Liver (tissue), 9 donors: ENCODE results near the gene HTRA1. TPM values are rescaled to one million over a fixed set of nuclear protein-coding genes. Genes with fewer than 3 reads are reported as not detected.

Experiments used
- DNase-seq: peaks from one replicate; pipeline ENCODE4 v3.0.0-alpha.2; 2017; ENCODE audit warnings: low spot score
- H3K27ac ChIP-seq, 2 donors: one replicate each; pipeline ENCODE4 v1.7.0; 2013; ENCODE audit warnings: inconsistent platforms in 2 of 2, low read length in 2 of 2, control low read depth in 1 of 2, low read depth in 1 of 2, mild to moderate bottlenecking in 1 of 2
- H3K27me3 ChIP-seq, 4 donors: one replicate each; pipeline versions ENCODE4 v1.6.1 to v1.7.0; 2013; ENCODE audit warnings: low read length in 3 of 4, inconsistent platforms in 1 of 4, mild to moderate bottlenecking in 1 of 4, moderate library complexity in 1 of 4; ENCODE audit not compliant: control insufficient read depth in 4 of 4, insufficient read depth in 4 of 4
- H3K36me3 ChIP-seq, 4 donors: one replicate each; pipeline versions ENCODE4 v1.6.1 to v1.7.0; 2013; ENCODE audit warnings: low read length in 3 of 4, mild to moderate bottlenecking in 3 of 4, low read depth in 1 of 4, moderate library complexity in 1 of 4; ENCODE audit not compliant: control insufficient read depth in 4 of 4, insufficient read depth in 3 of 4
- H3K4me1 ChIP-seq, 4 donors: one replicate each; pipeline versions ENCODE4 v1.6.1 to v1.7.0; 2013; ENCODE audit warnings: low read length in 3 of 4, mild to moderate bottlenecking in 3 of 4, moderate library complexity in 1 of 4; ENCODE audit not compliant: control insufficient read depth in 4 of 4, insufficient read depth in 4 of 4
- H3K4me3 ChIP-seq, 3 donors: one replicate each; pipeline versions ENCODE4 v1.6.1 to v1.7.0; 2013; ENCODE audit warnings: low read length in 3 of 3, control low read depth in 1 of 3, low read depth in 1 of 3, mild to moderate bottlenecking in 1 of 3
- H3K9ac ChIP-seq, 2 donors: one replicate each; pipeline ENCODE4 v1.7.0; 2013; ENCODE audit warnings: low read length in 2 of 2, mild to moderate bottlenecking in 2 of 2, moderate library complexity in 2 of 2, control low read depth in 1 of 2, low read depth in 1 of 2
- H3K9me3 ChIP-seq, 4 donors: one replicate each; pipeline versions ENCODE4 v1.6.1 to v1.7.0; 2013; ENCODE audit warnings: low read length in 3 of 4; ENCODE audit not compliant: control insufficient read depth in 4 of 4
- EGR1 ChIP-seq, 2 donors: IDR thresholded peaks; 2 replicates each; pipeline ENCODE4 v1.6.1; 2016 to 2018; ENCODE audit warnings: antibody characterized with exemption in 2 of 2, low read depth in 2 of 2
- FOXA1 ChIP-seq: IDR thresholded peaks from 2 replicates; pipeline ENCODE4 v1.6.1; 2016; ENCODE audit warnings: antibody characterized with exemption
- FOXA2 ChIP-seq: IDR thresholded peaks from 2 replicates; pipeline ENCODE4 v1.6.1; 2016; ENCODE audit warnings: antibody characterized with exemption
- GABPA ChIP-seq, 2 donors: IDR thresholded peaks in 1 of 2; conservative IDR thresholded peaks in 1 of 2; 2 replicates each; pipeline ENCODE4 v1.6.1; 2016; ENCODE audit warnings: antibody characterized with exemption in 2 of 2, mild to moderate bottlenecking in 1 of 2, moderate library complexity in 1 of 2
- HNF4G ChIP-seq: IDR thresholded peaks from 2 replicates; pipeline ENCODE4 v1.6.1; 2016; ENCODE audit warnings: antibody characterized with exemption
- JUND ChIP-seq, 2 donors: IDR thresholded peaks; 2 replicates each; pipeline ENCODE4 v1.6.1; 2016; ENCODE audit warnings: antibody characterized with exemption in 2 of 2
- NR2F2 ChIP-seq: IDR thresholded peaks from 2 replicates; pipeline ENCODE4 v1.6.1; 2016; ENCODE audit warnings: antibody characterized with exemption
- RAD21 ChIP-seq, 2 donors: IDR thresholded peaks; 2 replicates each; pipeline ENCODE4 v1.6.1; 2016; ENCODE audit warnings: antibody characterized with exemption in 2 of 2, mild to moderate bottlenecking in 2 of 2
- RXRA ChIP-seq, 2 donors: IDR thresholded peaks; 2 replicates each; pipeline ENCODE4 v1.6.1; 2017 to 2018; ENCODE audit warnings: antibody characterized with exemption in 2 of 2, mild to moderate bottlenecking in 1 of 2
- SP1 ChIP-seq: IDR thresholded peaks from 2 replicates; pipeline ENCODE4 v1.6.1; 2018; ENCODE audit warnings: antibody characterized with exemption, mild to moderate bottlenecking
- YY1 ChIP-seq: IDR thresholded peaks from 2 replicates; pipeline ENCODE4 v1.6.1; 2016; ENCODE audit warnings: antibody characterized with exemption, mild to moderate bottlenecking
- WGBS: extraction: QIAGEN DNeasy Blood & Tissue Kit; methylation state at CpG from one replicate; pipeline ENCODE4 v1.1.7; 2013; 5-methylcytosine and 5-hydroxymethylcytosine counted together
- polyA plus RNA-seq, 2 donors: library from polyadenylated mRNA; stranded (reverse) in 1 of 2; unstranded in 1 of 2; fragments of 200-250 nt in 1 of 2; fragments of >200 nt in 1 of 2; fragmentation: Nextera tagmentation in 1 of 2; extraction: Ambion mirVana in 1 of 2; gene quantifications; one replicate each; pipeline versions ENCODE4 v1.2.1 to v1.2.3, GENCODE V29; 2013 to 2015
- total RNA-seq, 2 donors: library from RNA; depleted of rRNA; stranded (reverse); fragments of >200 nt; gene quantifications; one replicate each; pipeline ENCODE4 v1.2.3, GENCODE V29; 2014
- TF ChIP-seq, protein P1 (sequence below): IDR thresholded peaks from 2 replicates; pipeline ENCODE4 v1.6.1; 2016; ENCODE audit warnings: antibody characterized with exemption
- TF ChIP-seq, protein P2 (sequence below): fragments of 150-350 bp; IDR thresholded peaks from 2 replicates; pipeline ENCODE4 v1.5.1; 2017; ENCODE audit warnings: improper control_type of control experiment, low read depth, low read length; ENCODE audit not compliant: missing input control
- TF ChIP-seq, protein P3 (sequence below): IDR thresholded peaks from 2 replicates; pipeline ENCODE4 v1.6.1; 2016; ENCODE audit warnings: antibody characterized with exemption, mild to moderate bottlenecking
- TF ChIP-seq, protein P4 (sequence below): IDR thresholded peaks from 2 replicates; pipeline ENCODE4 v1.6.1; 2016; ENCODE audit warnings: antibody characterized with exemption
- donor health status: healthy.
- donor health status: healthy.
- donor health status: healthy.
- donor health status: healthy.
- donor health status: healthy.

Gene HTRA1
- total and polyA plus RNA-seq, 4 donors: 4.3 to 289 (median 72.1) TPM

DNA sequence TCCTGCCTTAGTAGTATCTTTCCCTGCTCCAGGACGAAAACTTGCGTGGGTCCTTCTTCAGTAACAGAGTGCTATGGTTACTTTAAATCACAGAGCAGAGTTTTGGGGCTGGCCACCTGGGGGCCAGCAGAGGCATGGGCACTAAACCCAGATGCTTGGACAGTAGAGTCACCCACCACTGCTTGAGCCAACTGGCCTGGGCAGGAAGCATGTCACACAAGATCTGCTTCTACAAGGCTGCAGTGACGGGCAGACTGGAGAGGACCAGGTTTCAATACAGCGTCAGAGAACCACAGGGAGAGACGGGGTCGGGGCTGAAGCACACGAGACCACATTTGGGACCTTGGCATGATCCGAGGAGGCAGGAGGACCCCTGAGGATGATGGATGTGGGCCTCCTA lies 84.9 kb downstream of the HTRA1 start:
- H3K36me3 ChIP-seq: no peaks in the 10 kb centered on the region
- no peak overlapping the region for H3K9ac ChIP-seq
- H3K27ac ChIP-seq: no peak overlapping the region
- no peaks in the 10 kb centered on the region for H3K27me3 ChIP-seq
- no peak for TF ChIP-seq SP1
- TF ChIP-seq, protein P1, sequence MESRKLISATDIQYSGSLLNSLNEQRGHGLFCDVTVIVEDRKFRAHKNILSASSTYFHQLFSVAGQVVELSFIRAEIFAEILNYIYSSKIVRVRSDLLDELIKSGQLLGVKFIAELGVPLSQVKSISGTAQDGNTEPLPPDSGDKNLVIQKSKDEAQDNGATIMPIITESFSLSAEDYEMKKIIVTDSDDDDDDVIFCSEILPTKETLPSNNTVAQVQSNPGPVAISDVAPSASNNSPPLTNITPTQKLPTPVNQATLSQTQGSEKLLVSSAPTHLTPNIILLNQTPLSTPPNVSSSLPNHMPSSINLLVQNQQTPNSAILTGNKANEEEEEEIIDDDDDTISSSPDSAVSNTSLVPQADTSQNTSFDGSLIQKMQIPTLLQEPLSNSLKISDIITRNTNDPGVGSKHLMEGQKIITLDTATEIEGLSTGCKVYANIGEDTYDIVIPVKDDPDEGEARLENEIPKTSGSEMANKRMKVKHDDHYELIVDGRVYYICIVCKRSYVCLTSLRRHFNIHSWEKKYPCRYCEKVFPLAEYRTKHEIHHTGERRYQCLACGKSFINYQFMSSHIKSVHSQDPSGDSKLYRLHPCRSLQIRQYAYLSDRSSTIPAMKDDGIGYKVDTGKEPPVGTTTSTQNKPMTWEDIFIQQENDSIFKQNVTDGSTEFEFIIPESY: no peak
- no peak for TF ChIP-seq FOXA1
- no peak for DNase-seq
- H3K4me3 ChIP-seq: no peak overlapping the region
- no peaks in the 10 kb centered on the region for H3K9me3 ChIP-seq
- H3K4me1 ChIP-seq: peaks cover 1 to 10% (median 3%) of the 10 kb centered on the region in 4 donors
- 96% methylated on average over 8 of the region's 8 CpGs for WGBS

DNA sequence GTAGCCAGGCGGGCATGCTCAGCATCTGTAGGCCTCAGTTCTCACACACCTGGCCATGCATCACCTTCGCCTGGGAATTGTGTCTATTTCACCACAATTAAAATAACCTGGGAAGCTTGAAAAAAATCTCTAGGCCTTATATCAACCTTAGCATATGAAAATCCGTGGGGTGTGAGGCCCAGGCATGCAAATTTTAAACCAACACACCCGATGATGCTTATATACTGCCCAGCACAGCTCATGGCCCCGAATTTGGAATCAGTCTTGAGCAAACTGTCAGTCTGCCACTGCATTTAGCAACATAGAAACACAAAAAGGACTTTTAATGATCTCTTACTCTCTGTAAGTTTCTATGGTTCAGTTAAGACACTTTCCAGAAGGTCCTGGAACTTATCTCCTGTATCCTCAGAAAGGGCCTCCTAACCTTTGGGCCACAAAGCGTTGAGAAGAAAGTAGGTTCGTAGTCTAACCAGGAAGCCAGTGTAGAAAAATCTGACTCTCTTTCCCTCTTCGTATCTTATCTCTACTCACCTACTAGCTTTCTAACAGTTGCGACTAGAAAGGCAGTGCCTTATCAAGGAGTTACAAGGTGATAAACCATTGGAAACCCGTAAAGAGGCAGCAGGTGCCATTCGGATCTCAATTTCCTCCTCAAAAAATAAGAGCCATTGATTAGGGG lies 87.2 kb downstream of the HTRA1 start:
- Histone ChIP-seq H3K27me3 (no peaks in the 10 kb centered on the region), H3K36me3 (no peaks in the 10 kb centered on the region), H3K9me3 (no peaks in the 10 kb centered on the region), H3K9ac (no peak overlapping the region), H3K27ac (no peak overlapping the region), H3K4me3 (no peak overlapping the region), H3K4me1 (no peaks in the 10 kb centered on the region)
- TF ChIP-seq, protein P2, sequence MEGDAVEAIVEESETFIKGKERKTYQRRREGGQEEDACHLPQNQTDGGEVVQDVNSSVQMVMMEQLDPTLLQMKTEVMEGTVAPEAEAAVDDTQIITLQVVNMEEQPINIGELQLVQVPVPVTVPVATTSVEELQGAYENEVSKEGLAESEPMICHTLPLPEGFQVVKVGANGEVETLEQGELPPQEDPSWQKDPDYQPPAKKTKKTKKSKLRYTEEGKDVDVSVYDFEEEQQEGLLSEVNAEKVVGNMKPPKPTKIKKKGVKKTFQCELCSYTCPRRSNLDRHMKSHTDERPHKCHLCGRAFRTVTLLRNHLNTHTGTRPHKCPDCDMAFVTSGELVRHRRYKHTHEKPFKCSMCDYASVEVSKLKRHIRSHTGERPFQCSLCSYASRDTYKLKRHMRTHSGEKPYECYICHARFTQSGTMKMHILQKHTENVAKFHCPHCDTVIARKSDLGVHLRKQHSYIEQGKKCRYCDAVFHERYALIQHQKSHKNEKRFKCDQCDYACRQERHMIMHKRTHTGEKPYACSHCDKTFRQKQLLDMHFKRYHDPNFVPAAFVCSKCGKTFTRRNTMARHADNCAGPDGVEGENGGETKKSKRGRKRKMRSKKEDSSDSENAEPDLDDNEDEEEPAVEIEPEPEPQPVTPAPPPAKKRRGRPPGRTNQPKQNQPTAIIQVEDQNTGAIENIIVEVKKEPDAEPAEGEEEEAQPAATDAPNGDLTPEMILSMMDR: no peak
- no peak for TF ChIP-seq RAD21 (IDR thresholded peaks at IDR 0.05)
- TF ChIP-seq JUND (IDR thresholded peaks at IDR 0.05): no peak
- TF ChIP-seq, protein P3, sequence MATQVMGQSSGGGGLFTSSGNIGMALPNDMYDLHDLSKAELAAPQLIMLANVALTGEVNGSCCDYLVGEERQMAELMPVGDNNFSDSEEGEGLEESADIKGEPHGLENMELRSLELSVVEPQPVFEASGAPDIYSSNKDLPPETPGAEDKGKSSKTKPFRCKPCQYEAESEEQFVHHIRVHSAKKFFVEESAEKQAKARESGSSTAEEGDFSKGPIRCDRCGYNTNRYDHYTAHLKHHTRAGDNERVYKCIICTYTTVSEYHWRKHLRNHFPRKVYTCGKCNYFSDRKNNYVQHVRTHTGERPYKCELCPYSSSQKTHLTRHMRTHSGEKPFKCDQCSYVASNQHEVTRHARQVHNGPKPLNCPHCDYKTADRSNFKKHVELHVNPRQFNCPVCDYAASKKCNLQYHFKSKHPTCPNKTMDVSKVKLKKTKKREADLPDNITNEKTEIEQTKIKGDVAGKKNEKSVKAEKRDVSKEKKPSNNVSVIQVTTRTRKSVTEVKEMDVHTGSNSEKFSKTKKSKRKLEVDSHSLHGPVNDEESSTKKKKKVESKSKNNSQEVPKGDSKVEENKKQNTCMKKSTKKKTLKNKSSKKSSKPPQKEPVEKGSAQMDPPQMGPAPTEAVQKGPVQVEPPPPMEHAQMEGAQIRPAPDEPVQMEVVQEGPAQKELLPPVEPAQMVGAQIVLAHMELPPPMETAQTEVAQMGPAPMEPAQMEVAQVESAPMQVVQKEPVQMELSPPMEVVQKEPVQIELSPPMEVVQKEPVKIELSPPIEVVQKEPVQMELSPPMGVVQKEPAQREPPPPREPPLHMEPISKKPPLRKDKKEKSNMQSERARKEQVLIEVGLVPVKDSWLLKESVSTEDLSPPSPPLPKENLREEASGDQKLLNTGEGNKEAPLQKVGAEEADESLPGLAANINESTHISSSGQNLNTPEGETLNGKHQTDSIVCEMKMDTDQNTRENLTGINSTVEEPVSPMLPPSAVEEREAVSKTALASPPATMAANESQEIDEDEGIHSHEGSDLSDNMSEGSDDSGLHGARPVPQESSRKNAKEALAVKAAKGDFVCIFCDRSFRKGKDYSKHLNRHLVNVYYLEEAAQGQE: no peak
- TF ChIP-seq FOXA2: no peak
- no peak for TF ChIP-seq YY1
- TF ChIP-seq RXRA (IDR thresholded peaks at IDR 0.05): no peak
- TF ChIP-seq, protein P4, sequence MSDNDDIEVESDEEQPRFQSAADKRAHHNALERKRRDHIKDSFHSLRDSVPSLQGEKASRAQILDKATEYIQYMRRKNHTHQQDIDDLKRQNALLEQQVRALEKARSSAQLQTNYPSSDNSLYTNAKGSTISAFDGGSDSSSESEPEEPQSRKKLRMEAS: no peak
- TF ChIP-seq FOXA1: no peak
- no peak for TF ChIP-seq NR2F2
- no peak for TF ChIP-seq GABPA (IDR thresholded peaks at IDR 0.05 in 1 of 2, conservative IDR thresholded peaks at IDR 0.05 in 1 of 2)
- TF ChIP-seq, protein P1: no peak
- TF ChIP-seq EGR1 (IDR thresholded peaks at IDR 0.05; ENCODE audit: low read depth in 2 of 2): no peak
- no peak for TF ChIP-seq HNF4G
- DNase-seq: no peak
- WGBS: 90% methylated on average over 11 of the region's 11 CpGs
